Osteoblast (primary cell): ENCODE data around the gene PLXDC2. TPM values are rescaled to one million over a fixed set of nuclear protein-coding genes. Genes with fewer than 3 reads are reported as not detected.
"Not testable (repeated sequence)": the region's sequence is repeated elsewhere in the genome, so short reads cannot be mapped to it uniquely, and the experiment has no call there.

Experiments
- DNase-seq: peaks from one replicate; pipeline ENCODE4 v3.0.0; 2011; ENCODE audit warnings: low spot score, mixed read lengths; ENCODE audit not compliant: insufficient read length; ENCODE audit errors: missing footprints
- H2AFZ ChIP-seq: 2 replicates; pipeline ENCODE4 v1.6.0; 2011; ENCODE audit warnings: mild to moderate bottlenecking, low read length
- H3K27ac ChIP-seq: 2 replicates; pipeline ENCODE4 v1.5.1; 2011; ENCODE audit warnings: mild to moderate bottlenecking, low read depth, low read length, moderate library complexity
- H3K27me3 ChIP-seq: 2 replicates; pipeline ENCODE4 v1.6.0; 2012; ENCODE audit warnings: mild to moderate bottlenecking, control low read depth, inconsistent platforms, low read length, moderate library complexity; ENCODE audit not compliant: insufficient read depth
- H3K36me3 ChIP-seq: 2 replicates; pipeline ENCODE4 v1.5.1; 2011; ENCODE audit warnings: mild to moderate bottlenecking, low read length, control low read depth, moderate library complexity; ENCODE audit not compliant: insufficient read depth
- H3K4me1 ChIP-seq: 2 replicates; pipeline ENCODE4 v1.5.1; 2011; ENCODE audit warnings: mild to moderate bottlenecking, low read length, control low read depth, moderate library complexity; ENCODE audit not compliant: insufficient read depth
- H3K4me2 ChIP-seq: 2 replicates; pipeline ENCODE4 v1.6.0; 2011; ENCODE audit warnings: mild to moderate bottlenecking, low read length; ENCODE audit not compliant: insufficient read depth
- H3K4me3 ChIP-seq: fragments of 200-600 bp; sonication (generic); 3 replicates; pipeline ENCODE4 v1.5.1; 2012; ENCODE audit warnings: mild to moderate bottlenecking, low read length, inconsistent platforms; ENCODE audit not compliant: insufficient read depth
- H3K79me2 ChIP-seq: 2 replicates; pipeline ENCODE4 v1.6.0; 2012; ENCODE audit warnings: mild to moderate bottlenecking, low read length, control low read depth, inconsistent platforms; ENCODE audit not compliant: insufficient read depth
- H3K9me3 ChIP-seq: 2 replicates; pipeline ENCODE4 v1.5.1; 2011; ENCODE audit warnings: low read depth, low read length, control low read depth
- H4K20me1 ChIP-seq: 2 replicates; pipeline ENCODE4 v1.6.0; 2012; ENCODE audit warnings: mild to moderate bottlenecking, low read length, control low read depth; ENCODE audit not compliant: insufficient read depth
- total RNA-seq: library from RNA; depleted of rRNA; stranded (reverse); fragments of >200 nt; gene quantifications from 2 replicates; pipeline ENCODE4 v1.2.3, GENCODE V29; 2012
- TF ChIP-seq, protein P1 (sequence below): IDR thresholded peaks from 2 replicates; pipeline ENCODE4 v1.5.1; 2011; ENCODE audit warnings: mild to moderate bottlenecking, low read depth, low read length, moderate library complexity; ENCODE audit errors: extremely low read depth

The PLXDC2 gene
- total RNA-seq, result 63.3 and 86.9 TPM in 2 replicates

DNA sequence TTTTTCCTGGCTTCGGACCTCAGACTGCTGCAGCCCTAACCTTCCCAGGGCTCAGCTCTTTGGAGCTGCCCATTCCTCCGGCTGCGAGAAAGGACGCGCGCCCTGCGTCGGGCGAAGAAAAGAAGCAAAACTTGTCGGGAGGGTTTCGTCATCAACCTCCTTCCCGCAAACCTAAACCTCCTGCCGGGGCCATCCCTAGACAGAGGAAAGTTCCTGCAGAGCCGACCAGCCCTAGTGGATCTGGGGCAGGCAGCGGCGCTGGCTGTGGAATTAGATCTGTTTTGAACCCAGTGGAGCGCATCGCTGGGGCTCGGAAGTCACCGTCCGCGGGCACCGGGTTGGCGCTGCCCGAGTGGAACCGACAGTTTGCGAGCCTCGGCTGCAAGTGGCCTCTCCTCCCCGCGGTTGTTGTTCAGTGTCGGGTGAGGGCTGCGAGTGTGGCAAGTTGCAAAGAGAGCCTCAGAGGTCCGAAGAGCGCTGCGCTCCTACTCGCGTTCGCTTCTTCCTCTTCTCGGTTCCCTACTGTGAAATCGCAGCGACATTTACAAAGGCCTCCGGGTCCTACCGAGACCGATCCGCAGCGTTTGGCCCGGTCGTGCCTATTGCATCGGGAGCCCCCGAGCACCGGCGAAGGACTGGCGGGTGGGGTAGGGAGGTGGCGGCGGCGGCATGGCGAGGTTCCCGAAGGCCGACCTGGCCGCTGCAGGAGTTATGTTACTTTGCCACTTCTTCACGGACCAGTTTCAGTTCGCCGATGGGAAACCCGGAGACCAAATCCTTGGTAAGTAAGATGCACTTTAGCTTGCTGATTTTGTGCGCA lies at the start of gene PLXDC2:
Gene PLXDC2, plus strand, starts transcription at position 22 of the 820 bp plus-strand sequence.
- peak; percentile 80 for DNase-seq
- H4K20me1 ChIP-seq, result no peaks in the 10 kb centered on the region
- peak within 1 kb of the TSS; percentile 92 for H3K4me2 ChIP-seq
- no peak within 1 kb of the TSS for H3K27ac ChIP-seq
- H3K36me3 ChIP-seq, result no peaks in the 10 kb centered on the region
- H3K4me1 ChIP-seq, result peaks cover 7% of the 10 kb centered on the region
- H3K9me3 ChIP-seq, result no peaks in the 10 kb centered on the region
- TF ChIP-seq, protein P1, sequence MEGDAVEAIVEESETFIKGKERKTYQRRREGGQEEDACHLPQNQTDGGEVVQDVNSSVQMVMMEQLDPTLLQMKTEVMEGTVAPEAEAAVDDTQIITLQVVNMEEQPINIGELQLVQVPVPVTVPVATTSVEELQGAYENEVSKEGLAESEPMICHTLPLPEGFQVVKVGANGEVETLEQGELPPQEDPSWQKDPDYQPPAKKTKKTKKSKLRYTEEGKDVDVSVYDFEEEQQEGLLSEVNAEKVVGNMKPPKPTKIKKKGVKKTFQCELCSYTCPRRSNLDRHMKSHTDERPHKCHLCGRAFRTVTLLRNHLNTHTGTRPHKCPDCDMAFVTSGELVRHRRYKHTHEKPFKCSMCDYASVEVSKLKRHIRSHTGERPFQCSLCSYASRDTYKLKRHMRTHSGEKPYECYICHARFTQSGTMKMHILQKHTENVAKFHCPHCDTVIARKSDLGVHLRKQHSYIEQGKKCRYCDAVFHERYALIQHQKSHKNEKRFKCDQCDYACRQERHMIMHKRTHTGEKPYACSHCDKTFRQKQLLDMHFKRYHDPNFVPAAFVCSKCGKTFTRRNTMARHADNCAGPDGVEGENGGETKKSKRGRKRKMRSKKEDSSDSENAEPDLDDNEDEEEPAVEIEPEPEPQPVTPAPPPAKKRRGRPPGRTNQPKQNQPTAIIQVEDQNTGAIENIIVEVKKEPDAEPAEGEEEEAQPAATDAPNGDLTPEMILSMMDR, result no peak
- peak within 1 kb of the TSS; percentile 85 for H2AFZ ChIP-seq
- H3K4me3 ChIP-seq, result peak within 1 kb of the TSS; percentile 81
- no peaks in the 10 kb centered on the region for H3K79me2 ChIP-seq
- peaks cover 33% of the 10 kb centered on the region for H3K27me3 ChIP-seq

GRCh38 chr10:19767876-19768275 lies 48.4 kb upstream of the PLXDC2 start:
- Histone ChIP-seq H3K36me3 (no peaks in the 10 kb centered on the region), H3K27ac (no peak overlapping the region), H3K79me2 (no peaks in the 10 kb centered on the region), H3K4me2 (no peak overlapping the region), H4K20me1 (no peaks in the 10 kb centered on the region), H3K27me3 (no peaks in the 10 kb centered on the region), H3K4me1 (no peaks in the 10 kb centered on the region), H3K9me3 (no peaks in the 10 kb centered on the region), H2AFZ (no peak overlapping the region), H3K4me3 (no peak overlapping the region)
- TF ChIP-seq, protein P1, result no peak
- no peak for DNase-seq

- not testable (repeated sequence) for H2AFZ ChIP-seq, H3K9me3 ChIP-seq, H3K36me3 ChIP-seq, H3K79me2 ChIP-seq, DNase-seq, H3K27me3 ChIP-seq, H3K4me1 ChIP-seq, H3K4me2 ChIP-seq, H3K27ac ChIP-seq, H4K20me1 ChIP-seq, H3K4me3 ChIP-seq
Observed at GRCh38 chr10:19769826-19770225, 46.4 kb upstream of the PLXDC2 start.

DNA sequence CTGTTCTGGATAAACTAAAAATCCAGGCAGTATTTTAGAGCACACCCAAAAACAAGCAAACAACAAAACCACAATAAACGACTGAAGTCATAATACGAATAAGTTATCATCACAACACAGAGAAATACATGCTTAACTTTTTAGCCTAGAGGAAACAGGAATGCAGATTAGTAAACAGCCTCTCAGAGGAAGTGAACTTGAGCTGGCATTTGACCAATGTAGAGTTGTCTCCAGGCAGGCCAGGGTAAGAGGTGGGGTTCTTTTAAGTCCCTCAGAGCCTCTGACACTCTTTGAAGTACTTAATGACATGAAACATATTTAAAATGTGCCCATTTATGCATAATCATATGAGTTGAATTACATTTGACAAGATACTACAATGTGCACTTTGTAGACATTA lies 43.3 kb upstream of the PLXDC2 start:
- Histone ChIP-seq H3K9me3 (no peaks in the 10 kb centered on the region), H4K20me1 (no peaks in the 10 kb centered on the region), H2AFZ (no peak overlapping the region), H3K27ac (no peak overlapping the region), H3K79me2 (no peaks in the 10 kb centered on the region), H3K4me2 (no peak overlapping the region), H3K4me3 (no peak overlapping the region), H3K4me1 (no peaks in the 10 kb centered on the region), H3K36me3 (no peaks in the 10 kb centered on the region), H3K27me3 (no peaks in the 10 kb centered on the region)
- DNase-seq, result no peak
- TF ChIP-seq, protein P1, result no peak
